ENCODE data around the gene FREM2.

Gene FREM2

GRCh38 chr13:38824342-38824741, 137.5 kb downstream of the FREM2 start:
- DNase-seq (ENCODE audit: low spot score): no peak

- no peak for DNase-seq (ENCODE audit: low spot score)
Observed at GRCh38 chr13:38826182-38826813, 139.4 kb downstream of the FREM2 start.

DNA sequence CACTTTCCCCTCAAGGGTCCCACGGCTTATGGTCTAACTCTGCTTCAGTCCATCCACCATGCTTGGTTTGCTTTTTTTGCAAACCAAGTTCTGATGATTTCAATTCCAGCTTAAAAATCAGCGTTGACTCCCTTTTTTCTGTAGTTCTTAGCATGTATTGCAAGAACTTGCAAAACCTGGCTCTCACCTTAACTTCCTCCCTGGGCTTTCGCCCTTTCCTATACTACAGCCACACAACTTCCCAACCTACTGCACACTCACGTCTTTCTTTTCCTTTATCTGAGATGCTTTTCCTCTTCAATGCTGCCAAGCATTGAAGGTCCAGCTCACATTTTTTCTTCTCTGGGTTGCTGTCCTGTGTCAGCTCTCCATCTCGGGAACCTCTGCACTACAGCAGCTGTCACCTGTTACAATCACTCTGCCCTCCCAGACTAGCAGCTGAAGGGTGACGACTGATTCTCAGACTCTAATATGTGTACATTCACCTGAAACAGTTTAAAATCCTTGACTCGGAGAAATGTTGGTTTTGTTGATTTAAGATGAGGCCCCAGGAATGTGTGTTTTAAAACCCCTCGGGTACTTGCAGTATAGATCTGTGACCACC, 143.7 kb downstream of the FREM2 start:
- DNase-seq (ENCODE audit: low spot score): no peak

DNA sequence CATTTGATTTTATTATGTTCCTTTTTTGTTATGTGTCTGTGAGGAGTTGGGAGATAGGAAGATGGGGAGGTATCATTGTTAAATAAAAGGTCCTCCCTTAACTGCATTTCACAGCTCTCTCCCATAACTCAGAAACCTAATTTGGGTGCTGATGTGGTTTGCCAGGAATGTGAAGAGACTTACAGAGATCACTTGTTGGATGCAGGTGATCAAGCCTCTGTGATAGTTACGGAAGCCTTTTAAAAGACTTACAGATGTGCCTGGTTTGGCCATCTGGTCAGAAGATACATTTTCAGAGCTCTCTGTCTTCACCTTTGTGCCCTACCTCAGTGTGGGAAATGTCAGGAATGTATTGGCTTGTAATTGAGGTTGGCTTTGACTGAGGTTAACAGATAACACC, 157.7 kb downstream of the FREM2 start:
- DNase-seq (ENCODE audit: low spot score): no peak

DNA sequence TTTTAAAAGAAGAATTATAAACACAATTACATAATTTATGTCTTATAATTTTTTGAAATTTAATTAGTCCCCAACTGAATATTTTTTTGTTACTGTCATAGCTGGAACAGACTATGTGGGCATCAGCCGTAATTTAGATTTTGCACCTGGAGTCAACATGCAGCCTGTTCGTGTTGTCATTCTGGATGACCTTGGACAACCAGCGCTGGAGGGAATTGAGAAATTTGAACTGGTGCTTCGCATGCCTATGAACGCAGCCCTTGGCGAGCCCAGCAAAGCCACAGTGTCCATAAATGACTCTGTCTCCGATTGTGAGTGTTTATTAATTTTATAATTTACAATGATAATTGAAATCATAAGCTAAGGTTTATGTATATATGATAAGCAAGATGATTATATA, 161.5 kb downstream of the FREM2 start:
- no peak for DNase-seq (ENCODE audit: low spot score)

DNA sequence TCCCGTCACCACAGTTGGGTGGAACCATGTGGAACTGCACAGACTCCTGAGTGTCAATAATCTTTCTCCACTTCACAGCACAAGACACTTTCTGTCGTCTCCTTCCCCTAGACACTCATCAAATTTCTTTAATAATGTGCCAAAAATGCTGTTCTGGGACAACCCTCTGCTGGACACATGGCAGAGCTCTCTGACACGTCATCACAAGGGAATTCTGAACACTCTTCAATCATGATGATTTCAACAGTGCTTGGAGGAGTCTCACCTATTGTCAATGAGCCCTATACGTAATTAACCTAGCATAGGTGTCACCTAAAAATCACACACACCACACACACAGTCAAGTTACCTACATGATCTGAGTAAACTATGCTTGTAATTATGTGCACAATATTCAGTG, 162.4 kb downstream of the FREM2 start:
- DNase-seq (ENCODE audit: low spot score): no peak

DNA sequence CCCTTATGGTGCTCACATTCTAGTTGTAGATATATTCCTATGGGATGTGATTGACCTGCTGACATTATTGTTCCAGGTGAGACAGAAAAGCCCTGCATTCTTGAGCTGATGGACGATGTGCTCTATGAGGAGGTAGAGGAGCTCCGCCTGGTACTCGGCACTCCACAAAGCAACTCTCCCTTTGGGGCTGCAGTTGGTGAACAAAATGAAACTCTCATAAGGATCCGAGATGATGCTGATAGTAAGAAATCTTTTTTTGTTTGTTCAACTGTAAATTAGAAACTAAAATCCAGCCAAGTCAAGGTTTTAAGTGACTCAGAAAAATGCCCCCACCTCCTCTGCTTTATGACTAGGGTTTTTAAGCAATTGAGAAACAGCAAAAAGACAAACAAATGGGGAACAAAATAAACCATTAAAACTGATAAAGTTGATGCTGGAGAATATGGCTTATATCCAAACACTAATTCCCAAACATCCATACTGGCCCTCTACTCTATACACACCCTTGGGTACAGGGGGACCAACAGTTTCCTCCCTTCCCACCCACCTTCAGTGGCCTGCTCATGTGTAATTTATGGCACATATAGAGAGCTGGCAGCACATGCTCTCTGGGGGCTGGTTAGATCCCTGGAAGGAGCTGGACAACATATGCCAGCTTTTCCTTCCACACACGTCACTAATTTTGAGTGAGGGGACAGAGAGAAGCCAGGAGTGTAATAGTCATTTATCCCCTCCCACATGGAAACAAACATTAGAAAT, 164.2 kb downstream of the FREM2 start:
- no peak for DNase-seq (ENCODE audit: low spot score)

DNA sequence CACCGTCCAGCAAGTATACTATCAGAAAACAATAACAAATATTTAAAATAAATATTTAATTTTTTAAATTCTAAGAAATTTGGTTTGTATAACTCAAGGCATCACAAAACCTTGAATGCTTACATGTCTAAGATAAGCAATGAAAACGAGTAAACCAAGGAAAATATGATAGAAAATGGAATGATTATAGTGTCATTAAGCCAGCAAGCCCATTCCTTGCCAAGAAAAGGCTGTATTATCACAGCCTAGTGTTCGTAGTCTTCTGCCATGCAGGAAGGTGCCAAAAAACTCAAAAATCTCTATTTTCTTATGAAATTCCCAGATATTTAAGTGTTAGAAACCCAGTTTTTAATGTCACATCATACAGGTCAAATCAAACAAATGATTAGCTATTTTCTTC, 167.3 kb downstream of the FREM2 start:
- no peak for DNase-seq (ENCODE audit: low spot score)

GRCh38 chr13:38856065-38856464, 169.2 kb downstream of the FREM2 start:
- DNase-seq (ENCODE audit: low spot score): no peak

GRCh38 chr13:38862443-38862842, 175.6 kb downstream of the FREM2 start:
- DNase-seq (ENCODE audit: low spot score): no peak

GRCh38 chr13:38863536-38863935, 176.7 kb downstream of the FREM2 start:
- no peak for DNase-seq (ENCODE audit: low spot score)

GRCh38 chr13:38866649-38867048, 179.8 kb downstream of the FREM2 start:
- DNase-seq (ENCODE audit: low spot score): no peak

- DNase-seq (ENCODE audit: low spot score): no peak
Observed at GRCh38 chr13:38868399-38868798, 181.5 kb downstream of the FREM2 start.

DNA sequence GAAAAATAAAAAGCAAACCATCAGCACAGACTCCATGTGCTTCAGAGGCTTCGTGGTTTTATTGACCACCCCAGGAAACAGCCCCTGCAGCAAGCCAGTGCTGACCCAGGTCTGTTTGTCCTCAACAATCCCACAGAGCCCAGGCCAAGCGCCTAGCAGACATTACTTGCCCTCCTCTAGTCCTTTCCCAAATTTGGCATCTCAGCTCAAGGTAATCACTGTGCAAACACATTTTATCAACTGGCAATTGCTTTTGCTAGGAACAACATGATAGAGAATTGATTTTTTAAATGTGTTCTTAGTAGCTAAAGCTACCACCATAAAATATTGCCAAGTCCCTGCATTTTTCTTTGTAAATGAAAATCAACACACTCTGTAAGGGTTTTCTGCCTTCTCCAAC, 182.0 kb downstream of the FREM2 start:
- DNase-seq (ENCODE audit: low spot score): no peak

- DNase-seq (ENCODE audit: low spot score): no peak
Observed at GRCh38 chr13:38871275-38871674, 184.4 kb downstream of the FREM2 start.

DNA sequence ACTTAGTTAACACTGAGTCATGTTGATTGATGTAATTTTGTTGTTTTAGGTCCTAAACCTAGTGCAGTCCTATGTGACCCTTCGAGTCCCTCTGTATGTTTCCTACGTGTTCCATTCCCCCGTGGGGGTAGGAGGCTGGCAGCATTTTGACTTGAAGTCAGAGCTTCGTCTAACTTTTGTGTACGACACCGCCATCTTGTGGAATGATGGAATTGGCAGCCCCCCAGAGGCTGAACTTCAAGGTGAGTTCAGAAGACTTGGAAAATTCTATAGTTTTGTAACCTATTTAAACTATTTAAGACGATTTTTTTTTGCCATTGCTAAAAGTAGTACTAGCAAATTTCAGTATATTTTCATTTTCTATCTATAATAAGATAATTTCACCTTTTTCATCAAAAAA, 185.8 kb downstream of the FREM2 start:
- peak; percentile 9 for DNase-seq (ENCODE audit: low spot score)

GRCh38 chr13:38875186-38875875, 188.5 kb downstream of the FREM2 start:
- no peak for DNase-seq (ENCODE audit: low spot score)

GRCh38 chr13:38879278-38879677, 192.4 kb downstream of the FREM2 start:
- no peak for DNase-seq (ENCODE audit: low spot score)

DNA sequence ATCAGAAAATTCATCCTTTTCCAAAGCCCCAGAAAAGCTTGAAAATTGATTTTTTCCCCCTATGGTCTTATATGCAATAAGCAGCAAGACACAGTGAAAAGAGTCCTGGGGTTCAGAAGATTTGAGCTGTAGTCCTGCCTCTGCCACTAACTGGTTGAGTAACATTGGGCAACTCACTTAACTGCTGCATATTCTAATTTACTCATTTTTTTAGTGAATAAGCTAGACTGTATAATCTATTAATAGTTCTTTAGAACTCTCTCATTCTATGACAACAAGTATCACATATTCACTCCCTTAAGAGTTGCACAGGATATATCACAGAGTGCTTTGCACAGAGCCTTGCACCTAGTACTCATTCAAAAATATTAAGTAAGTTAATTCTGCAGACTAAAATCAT, 192.9 kb downstream of the FREM2 start:
- no peak for DNase-seq (ENCODE audit: low spot score)

GRCh38 chr13:38880397-38880796, 193.5 kb downstream of the FREM2 start:
- no peak for DNase-seq (ENCODE audit: low spot score)

- no peak for DNase-seq (ENCODE audit: low spot score)
Observed at GRCh38 chr13:38883783-38884182, 196.9 kb downstream of the FREM2 start.

DNA sequence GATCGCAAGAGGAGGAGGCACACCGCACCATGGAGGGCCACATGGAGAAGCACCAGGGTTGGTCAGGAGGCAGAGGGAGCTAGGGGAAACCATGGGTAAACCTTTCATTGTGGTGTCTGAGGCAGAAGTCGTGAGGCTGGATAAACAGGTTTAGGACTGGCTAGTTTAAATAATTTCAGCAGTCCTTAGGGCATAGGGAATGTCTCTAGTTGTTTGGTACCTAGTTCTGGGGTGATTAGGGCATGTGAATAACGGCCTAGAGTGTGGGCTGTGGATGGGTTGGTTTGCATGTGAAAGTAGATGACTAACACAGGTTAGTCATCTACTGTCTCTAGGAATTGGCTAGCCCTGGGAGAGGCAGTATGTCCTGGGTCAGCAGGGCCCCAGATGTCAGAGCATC, 201.4 kb downstream of the FREM2 start:
- DNase-seq (ENCODE audit: low spot score): no peak

DNA sequence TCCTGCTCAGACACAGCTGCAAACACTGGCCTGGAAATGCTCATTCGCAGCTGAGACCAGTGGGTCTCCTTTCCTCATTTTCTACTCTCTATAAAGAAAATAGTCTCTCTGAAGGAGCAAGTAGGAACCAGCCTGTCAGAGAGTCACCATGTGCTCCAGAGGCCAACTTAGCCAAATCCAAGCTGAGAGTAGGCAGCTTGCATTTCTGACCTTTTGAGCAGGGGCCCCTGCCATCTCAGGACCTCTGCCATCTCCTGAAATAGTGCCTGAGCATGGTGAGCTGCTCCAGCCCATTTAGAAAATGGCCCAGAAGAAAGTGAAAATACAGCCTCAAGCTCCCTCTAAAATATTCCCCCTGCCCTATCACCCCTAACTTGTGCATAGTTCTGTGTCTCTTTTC, 208.2 kb downstream of the FREM2 start:
- no peak for DNase-seq (ENCODE audit: low spot score)
